HepG2 (cell line): ENCODE results near the gene TMPO. TPM values are rescaled to one million over a fixed set of nuclear protein-coding genes. Genes with fewer than 3 reads are reported as not detected.

ENCODE experiments used
- ATF1 ChIP-seq: IDR thresholded peaks from 2 replicates; pipeline ENCODE4 v1.6.1; 2016; ENCODE audit warnings: mild to moderate bottlenecking, control low read depth
- ATF7 ChIP-seq, 2 experiments: fragments of 450-650 bp in 1 of 2; sonication (generic) in 1 of 2; formaldehyde crosslinking in 1 of 2; IDR thresholded peaks; 2 replicates each; pipeline versions ENCODE4 v1.4.0 to v1.6.1; 2016 to 2020; ENCODE audit warnings: antibody characterized with exemption in 1 of 2, mild to moderate bottlenecking in 1 of 2, missing genetic modification reagents in 1 of 2
- CBX2 ChIP-seq, 2 experiments: fragments of 200-600 bp in 1 of 2; sonication (generic); formaldehyde crosslinking in 1 of 2; IDR thresholded peaks; 2 replicates each; pipeline versions ENCODE4 v1.7.0 to v1.8.1; 2018 to 2022; ENCODE audit warnings: low read depth in 2 of 2, low read length in 1 of 2, mild to moderate bottlenecking in 1 of 2, missing genetic modification reagents in 1 of 2
- DBP ChIP-seq: sonication (generic); formaldehyde crosslinking; IDR thresholded peaks from 2 replicates; pipeline ENCODE4 v1.4.0; 2020; ENCODE audit warnings: missing genetic modification reagents; ENCODE audit errors: not compliant biosample characterization
- FOXA3 ChIP-seq: IDR thresholded peaks from 2 replicates; pipeline ENCODE4 v1.6.1; 2016; ENCODE audit warnings: missing genetic modification reagents, missing compliant biosample characterization
- GATAD1 ChIP-seq: IDR thresholded peaks from 2 replicates; pipeline ENCODE4 v1.6.1; 2016; ENCODE audit warnings: missing genetic modification reagents, missing compliant biosample characterization
- HMG20B ChIP-seq: conservative IDR thresholded peaks from 2 replicates; pipeline ENCODE4 v1.6.1; 2016; ENCODE audit warnings: missing genetic modification reagents, missing compliant biosample characterization
- HNF4A ChIP-seq: sonication (generic); formaldehyde crosslinking; IDR thresholded peaks from 2 replicates; pipeline ENCODE4 v1.4.0; 2020; ENCODE audit warnings: missing genetic modification reagents
- KAT8 ChIP-seq: IDR thresholded peaks from 2 replicates; pipeline ENCODE4 v1.6.1; 2016; ENCODE audit warnings: missing genetic modification reagents, missing compliant biosample characterization
- MNT ChIP-seq: fragments of 450-650 bp; IDR thresholded peaks from 2 replicates; pipeline ENCODE4 v1.6.1; 2016
- PBX3 ChIP-seq: sonication (generic); formaldehyde crosslinking; IDR thresholded peaks from 2 replicates; pipeline ENCODE4 v1.8.1; 2023; ENCODE audit warnings: missing genetic modification reagents, inconsistent platforms, borderline replicate concordance
- SIX1 ChIP-seq: sonication (generic); formaldehyde crosslinking; IDR thresholded peaks from 2 replicates; pipeline ENCODE4 v1.4.0; 2020; ENCODE audit warnings: missing genetic modification reagents, borderline replicate concordance
- SKI ChIP-seq: fragments of 450-650 bp; IDR thresholded peaks from one replicate; pipeline ENCODE4 v1.6.1; 2018; ENCODE audit warnings: mild to moderate bottlenecking; ENCODE audit not compliant: partially characterized antibody
- SMARCE1 ChIP-seq: fragments of 450-650 bp; IDR thresholded peaks from 2 replicates; pipeline ENCODE4 v1.6.1; 2017; ENCODE audit warnings: borderline replicate concordance
- ZBTB26 ChIP-seq: IDR thresholded peaks from 2 replicates; pipeline ENCODE4 v1.6.1; 2016; ENCODE audit warnings: missing compliant biosample characterization, missing genetic modification reagents, borderline replicate concordance
- ZNF180 ChIP-seq: sonication (generic); formaldehyde crosslinking; IDR thresholded peaks from 2 replicates; pipeline ENCODE4 v1.4.0; 2020; ENCODE audit warnings: low read depth, missing genetic modification reagents, borderline replicate concordance
- ZNF232 ChIP-seq: sonication (generic); formaldehyde crosslinking; IDR thresholded peaks from 2 replicates; pipeline ENCODE4 v1.4.0; 2020; ENCODE audit warnings: missing genetic modification reagents, borderline replicate concordance
- ZNF484 ChIP-seq: sonication (generic); formaldehyde crosslinking; IDR thresholded peaks from 2 replicates; pipeline ENCODE4 v1.5.1; 2020; ENCODE audit warnings: mild to moderate bottlenecking, low read depth, missing genetic modification reagents, borderline replicate concordance
- ZNF839 ChIP-seq: sonication (generic); formaldehyde crosslinking; IDR thresholded peaks from 2 replicates; pipeline ENCODE4 v1.4.0; 2020; ENCODE audit warnings: missing genetic modification reagents, mild to moderate bottlenecking, borderline replicate concordance
- polyA plus RNA-seq, 8 experiments: library from polyadenylated mRNA; depleted of rRNA in 3 of 8; stranded (reverse) in 7 of 8; unstranded in 1 of 8; fragments of >200 nt; fragmentation: Illumina TruSeq in 4 of 8; extraction: Trizol in 4 of 8; gene quantifications; 2 replicates each; pipeline versions ENCODE4 v1.2.1 to v1.2.3, GENCODE V29; 2011 to 2016; ENCODE audit warnings: low read depth in 4 of 8, missing spikeins in 1 of 8, mixed read lengths in 1 of 8; ENCODE audit not compliant: insufficient read depth in 1 of 8
- total RNA-seq, 5 experiments: library from RNA; depleted of rRNA; stranded (reverse); fragments of >200 nt; fragmentation: Illumina TruSeq; extraction: Trizol; gene quantifications; 2 replicates each; pipeline ENCODE4 v1.2.3, GENCODE V29; 2016; ENCODE audit warnings: low read depth in 1 of 5
- TF ChIP-seq, protein P1 (sequence below): sonication (generic); formaldehyde crosslinking; conservative IDR thresholded peaks from 2 replicates; pipeline ENCODE4 v1.4.0; 2020; ENCODE audit warnings: mild to moderate bottlenecking, missing genetic modification reagents, moderate library complexity
- TF ChIP-seq, protein P2 (sequence below): sonication (generic); formaldehyde crosslinking; IDR thresholded peaks from 2 replicates; pipeline ENCODE4 v1.8.0; 2022; ENCODE audit warnings: missing genetic modification reagents, mild to moderate bottlenecking, borderline replicate concordance

TMPO gene
- total and polyA plus RNA-seq, 2 of the 13 experiments (the other 11 are each of a cell fraction or from before 2014, with no cell fraction given): 24.2 to 167 TPM

GRCh38 chr12:98574110-98574509 is 58.7 kb downstream of the TMPO start (continued):
- TF ChIP-seq PBX3 (CRISPR knock-in tag) (no peak), GATAD1 (no peak), DBP (CRISPR knock-in tag) (no peak), MNT (no peak), ZNF484 (CRISPR knock-in tag) (no peak), CBX2 (IDR thresholded peaks at IDR 0.05; ENCODE audit: low read depth, low read length) (no peak), CBX2 (CRISPR knock-in tag; IDR thresholded peaks at IDR 0.05; ENCODE audit: low read depth) (no peak), SIX1 (CRISPR knock-in tag) (0 out of 2 replicates have a peak, but pooled peaks have one; percentile 31), ZNF180 (CRISPR knock-in tag) (no peak), HNF4A (peak; percentile 83), SKI (no peak), ZBTB26 (no peak), ATF1 (CRISPR knock-in tag) (no peak), HMG20B (no peak), SMARCE1 (no peak), KAT8 (CRISPR knock-in tag) (0 out of 2 replicates have a peak, but pooled peaks have one; percentile 35), FOXA3 (peak; percentile 67), ZNF232 (CRISPR knock-in tag) (no peak), ATF7 (IDR thresholded peaks at IDR 0.05) (no peak), ATF7 (CRISPR knock-in tag; IDR thresholded peaks at IDR 0.05) (no peak), ZNF839 (CRISPR knock-in tag) (no peak)
- TF ChIP-seq, protein P1, sequence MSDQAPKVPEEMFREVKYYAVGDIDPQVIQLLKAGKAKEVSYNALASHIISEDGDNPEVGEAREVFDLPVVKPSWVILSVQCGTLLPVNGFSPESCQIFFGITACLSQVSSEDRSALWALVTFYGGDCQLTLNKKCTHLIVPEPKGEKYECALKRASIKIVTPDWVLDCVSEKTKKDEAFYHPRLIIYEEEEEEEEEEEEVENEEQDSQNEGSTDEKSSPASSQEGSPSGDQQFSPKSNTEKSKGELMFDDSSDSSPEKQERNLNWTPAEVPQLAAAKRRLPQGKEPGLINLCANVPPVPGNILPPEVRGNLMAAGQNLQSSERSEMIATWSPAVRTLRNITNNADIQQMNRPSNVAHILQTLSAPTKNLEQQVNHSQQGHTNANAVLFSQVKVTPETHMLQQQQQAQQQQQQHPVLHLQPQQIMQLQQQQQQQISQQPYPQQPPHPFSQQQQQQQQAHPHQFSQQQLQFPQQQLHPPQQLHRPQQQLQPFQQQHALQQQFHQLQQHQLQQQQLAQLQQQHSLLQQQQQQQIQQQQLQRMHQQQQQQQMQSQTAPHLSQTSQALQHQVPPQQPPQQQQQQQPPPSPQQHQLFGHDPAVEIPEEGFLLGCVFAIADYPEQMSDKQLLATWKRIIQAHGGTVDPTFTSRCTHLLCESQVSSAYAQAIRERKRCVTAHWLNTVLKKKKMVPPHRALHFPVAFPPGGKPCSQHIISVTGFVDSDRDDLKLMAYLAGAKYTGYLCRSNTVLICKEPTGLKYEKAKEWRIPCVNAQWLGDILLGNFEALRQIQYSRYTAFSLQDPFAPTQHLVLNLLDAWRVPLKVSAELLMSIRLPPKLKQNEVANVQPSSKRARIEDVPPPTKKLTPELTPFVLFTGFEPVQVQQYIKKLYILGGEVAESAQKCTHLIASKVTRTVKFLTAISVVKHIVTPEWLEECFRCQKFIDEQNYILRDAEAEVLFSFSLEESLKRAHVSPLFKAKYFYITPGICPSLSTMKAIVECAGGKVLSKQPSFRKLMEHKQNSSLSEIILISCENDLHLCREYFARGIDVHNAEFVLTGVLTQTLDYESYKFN (CRISPR knock-in tag): peak; percentile 88
- TF ChIP-seq, protein P2, sequence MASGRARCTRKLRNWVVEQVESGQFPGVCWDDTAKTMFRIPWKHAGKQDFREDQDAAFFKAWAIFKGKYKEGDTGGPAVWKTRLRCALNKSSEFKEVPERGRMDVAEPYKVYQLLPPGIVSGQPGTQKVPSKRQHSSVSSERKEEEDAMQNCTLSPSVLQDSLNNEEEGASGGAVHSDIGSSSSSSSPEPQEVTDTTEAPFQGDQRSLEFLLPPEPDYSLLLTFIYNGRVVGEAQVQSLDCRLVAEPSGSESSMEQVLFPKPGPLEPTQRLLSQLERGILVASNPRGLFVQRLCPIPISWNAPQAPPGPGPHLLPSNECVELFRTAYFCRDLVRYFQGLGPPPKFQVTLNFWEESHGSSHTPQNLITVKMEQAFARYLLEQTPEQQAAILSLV (CRISPR knock-in tag): no peak
